ENCODE data around the gene SLCO4A1. TPM values are rescaled to one million over a fixed set of nuclear protein-coding genes. Genes with fewer than 3 reads are reported as not detected.

Gene SLCO4A1
- total RNA-seq, 1 experiment from 2014 or later: 161 TPM

GRCh38 chr20:62637110-62637509 is 5.2 kb upstream of the SLCO4A1 start:
- Histone ChIP-seq H3K4me2 (ENCODE audit: low read length) (no peak overlapping the region), H3K4me3 (ENCODE audit: low read length) (no peak overlapping the region), H3K27ac (ENCODE audit: low read length) (no peak overlapping the region), H3K9ac (ENCODE audit: low read length) (no peak overlapping the region), H3K27me3 (ENCODE audit: low read length) (no peaks in the 10 kb centered on the region), H3K79me2 (ENCODE audit: low read length) (peaks cover 8% of the 10 kb centered on the region; the same call in 1 of the 2 replicates), H3K9me2 (replicated peaks; ENCODE audit: low read length) (no peaks in the 10 kb centered on the region), H3K9me3 (ENCODE audit: low read length) (no peaks in the 10 kb centered on the region), H3K36me3 (ENCODE audit: low read depth, low read length) (no peaks in the 10 kb centered on the region), H3K4me1 (ENCODE audit: insufficient read depth, low read length) (peaks cover 9% of the 10 kb centered on the region), H3F3A (ENCODE audit: low read length, unreplicated experiment) (no peaks in the 10 kb centered on the region), H4K20me1 (ENCODE audit: low read length) (no peaks in the 10 kb centered on the region), H2AFZ (ENCODE audit: low read length) (no peak overlapping the region)
- ChIA-PET POLR2A (ENCODE audit: unreplicated experiment) (no interaction called here), CTCF (no interaction called here)
- ATAC-seq: no peak
- DNase-seq: no peak
- BruUV-seq (replicated peaks): no TSS peak
- intact Hi-C loops (cut with micrococcal nuclease): no loop called here
- TF ChIP-seq EZH2phosphoT487 (IDR thresholded peaks at IDR 0.05; ENCODE audit: borderline replicate concordance, low read length) (no peak), CTCF (conservative IDR thresholded peaks at IDR 0.05; ENCODE audit: low read depth, low read length) (no peak), EZH2 (IDR thresholded peaks at IDR 0.05; ENCODE audit: low read length, unreplicated experiment) (no peak)

GRCh38 chr20:62637521-62638054 is 4.7 kb upstream of the SLCO4A1 start:
- Histone ChIP-seq H3K27me3 (ENCODE audit: low read length) (no peaks in the 10 kb centered on the region), H4K20me1 (ENCODE audit: low read length) (no peaks in the 10 kb centered on the region), H3K4me3 (ENCODE audit: low read length) (no peak overlapping the region), H3K9ac (ENCODE audit: low read length) (no peak overlapping the region), H2AFZ (ENCODE audit: low read length) (no peak overlapping the region), H3K36me3 (ENCODE audit: low read depth, low read length) (no peaks in the 10 kb centered on the region), H3K4me2 (ENCODE audit: low read length) (no peak overlapping the region), H3K79me2 (ENCODE audit: low read length) (peaks cover 11% of the 10 kb centered on the region), H3F3A (ENCODE audit: low read length, unreplicated experiment) (no peaks in the 10 kb centered on the region), H3K9me3 (ENCODE audit: low read length) (no peaks in the 10 kb centered on the region), H3K4me1 (ENCODE audit: insufficient read depth, low read length) (peaks cover 8% of the 10 kb centered on the region), H3K9me2 (replicated peaks; ENCODE audit: low read length) (no peaks in the 10 kb centered on the region), H3K27ac (ENCODE audit: low read length) (no peak overlapping the region)
- DNase-seq (no peak), ATAC-seq (no peak)
- BruUV-seq (replicated peaks): no TSS peak
- TF ChIP-seq CTCF (conservative IDR thresholded peaks at IDR 0.05; ENCODE audit: low read depth, low read length): no peak
- no peak for TF ChIP-seq EZH2phosphoT487 (IDR thresholded peaks at IDR 0.05; ENCODE audit: borderline replicate concordance, low read length)
- no peak for TF ChIP-seq EZH2 (IDR thresholded peaks at IDR 0.05; ENCODE audit: low read length, unreplicated experiment)
- intact Hi-C loops (cut with micrococcal nuclease): no loop called here
- ChIA-PET CTCF (no interaction called here), POLR2A (ENCODE audit: unreplicated experiment) (no interaction called here)

- intact Hi-C loops (cut with micrococcal nuclease): no loop called here
- POLR2A ChIA-PET (ENCODE audit: unreplicated experiment): no interaction called here
- Histone ChIP-seq H2AFZ (ENCODE audit: low read length) (no peak overlapping the region), H3K4me3 (ENCODE audit: low read length) (no peak overlapping the region), H3K9me2 (replicated peaks; ENCODE audit: low read length) (no peaks in the 10 kb centered on the region), H3K79me2 (ENCODE audit: low read length) (peaks cover 17% of the 10 kb centered on the region), H3K9me3 (ENCODE audit: low read length) (no peaks in the 10 kb centered on the region), H3K27me3 (ENCODE audit: low read length) (no peaks in the 10 kb centered on the region), H3F3A (ENCODE audit: low read length, unreplicated experiment) (no peaks in the 10 kb centered on the region), H3K9ac (ENCODE audit: low read length) (no peak overlapping the region), H4K20me1 (ENCODE audit: low read length) (peaks cover 5% of the 10 kb centered on the region; the same call in 1 of the 2 replicates), H3K4me2 (ENCODE audit: low read length) (no peak overlapping the region), H3K36me3 (ENCODE audit: low read depth, low read length) (no peaks in the 10 kb centered on the region), H3K27ac (ENCODE audit: low read length) (no peak overlapping the region), H3K4me1 (ENCODE audit: insufficient read depth, low read length) (peaks cover 8% of the 10 kb centered on the region)
- DNase-seq (no peak), ATAC-seq (no peak)
- TF ChIP-seq EZH2phosphoT487 (IDR thresholded peaks at IDR 0.05; ENCODE audit: borderline replicate concordance, low read length) (no peak), EZH2 (IDR thresholded peaks at IDR 0.05; ENCODE audit: low read length, unreplicated experiment) (no peak), CTCF (conservative IDR thresholded peaks at IDR 0.05; ENCODE audit: low read depth, low read length) (no peak)
- CTCF ChIA-PET: no interaction called here
- BruUV-seq (replicated peaks): no TSS peak
Measured at GRCh38 chr20:62638055-62638570, 4.2 kb upstream of the SLCO4A1 start.
